SK-N-SH treated with all-trans-retinoic acid at 6 μM for 48 hours (cell line): ENCODE measurements around the gene CXCL8.

Source experiments
- CSDC2 ChIP-seq: fragments of 250-450 bp; sonication (Bioruptor Pico); IDR thresholded peaks from 2 replicates; pipeline ENCODE4 v1.5.0; 2020; ENCODE audit warnings: mild to moderate bottlenecking, moderate library complexity
- CSRNP3 ChIP-seq: fragments of 250-450 bp; sonication (Bioruptor Pico); IDR thresholded peaks from 2 replicates; pipeline ENCODE4 v1.5.1; 2021; ENCODE audit warnings: mild to moderate bottlenecking, moderate library complexity
- ISL1 ChIP-seq: fragments of 250-450 bp; sonication (Bioruptor Pico); IDR thresholded peaks from 2 replicates; pipeline ENCODE4 v2.1.2; 2022; ENCODE audit warnings: mild to moderate bottlenecking, moderate library complexity
- PATZ1 ChIP-seq: fragments of 250-450 bp; sonication (Bioruptor Pico); IDR thresholded peaks from 2 replicates; pipeline ENCODE4 v1.8.0; 2020; ENCODE audit warnings: mild to moderate bottlenecking, moderate library complexity, borderline replicate concordance
- POU6F1 ChIP-seq: fragments of 250-450 bp; sonication (Bioruptor Pico); IDR thresholded peaks from 2 replicates; pipeline ENCODE4 v1.8.0; 2021; ENCODE audit warnings: low read depth, mild to moderate bottlenecking, moderate library complexity, borderline replicate concordance
- PPARA ChIP-seq: fragments of 250-450 bp; sonication (Bioruptor Pico); IDR thresholded peaks from 2 replicates; pipeline ENCODE4 v1.5.0; 2020; ENCODE audit warnings: mild to moderate bottlenecking, borderline replicate concordance
- TCF4 ChIP-seq: fragments of 250-450 bp; sonication (Bioruptor Pico); IDR thresholded peaks from 2 replicates; pipeline ENCODE4 v1.8.0; 2021; ENCODE audit warnings: mild to moderate bottlenecking, moderate library complexity, borderline replicate concordance
- TOX ChIP-seq: fragments of 250-450 bp; sonication (Bioruptor Pico); IDR thresholded peaks from 2 replicates; pipeline ENCODE4 v1.8.0; 2021; ENCODE audit warnings: mild to moderate bottlenecking, moderate library complexity, borderline replicate concordance
- ZFP3 ChIP-seq: fragments of 250-450 bp; sonication (Bioruptor Pico); IDR thresholded peaks from 2 replicates; pipeline ENCODE4 v1.5.0; 2020; ENCODE audit warnings: mild to moderate bottlenecking, moderate library complexity
- ZFP30 ChIP-seq: fragments of 450-650 bp; formaldehyde crosslinking; IDR thresholded peaks from 2 replicates; pipeline ENCODE4 v1.5.0; 2022; ENCODE audit warnings: mild to moderate bottlenecking, moderate library complexity

GRCh38 chr4:73721909-73722308, 18.5 kb upstream of the CXCL8 start:
- TF ChIP-seq CSRNP3, result no peak
- TF ChIP-seq TCF4, result no peak
- TF ChIP-seq PATZ1 (CRISPR knock-in tag), result no peak
- TF ChIP-seq TOX (CRISPR knock-in tag), result peak; percentile 29; the same call in 1 of the 2 replicates
- TF ChIP-seq ZFP3 (CRISPR knock-in tag), result no peak
- TF ChIP-seq PPARA (CRISPR knock-in tag), result no peak
- TF ChIP-seq POU6F1, result no peak
- no peak for TF ChIP-seq ISL1 (CRISPR knock-in tag)
- no peak for TF ChIP-seq ZFP30 (CRISPR knock-in tag)
- TF ChIP-seq CSDC2 (CRISPR knock-in tag), result no peak
